Left ventricle myocardium superior (tissue), 1 donor: ENCODE data around the gene DAB1. TPM values are rescaled to one million over a fixed set of nuclear protein-coding genes. Genes with fewer than 3 reads are reported as not detected.

Source experiments
- ATAC-seq: fragments of 200-7000 bp; cut with Tn5 transposase; one replicate; pipeline ENCODE4 v1.9.1; 2020; ENCODE audit warnings: mild to moderate bottlenecking, moderate library complexity
- DNase-seq: peaks from one replicate; pipeline ENCODE4 v3.0.0-alpha.2; 2020
- intact Hi-C: fragments of 100-400 bp; cut with micrococcal nuclease; formaldehyde crosslinking; loops from one replicate; pipeline ENCODE4 v1.11.0; 2022
- total RNA-seq: library from RNA; stranded (reverse); fragmentation: NEBNext Ultra II Directional; extraction: Animal tissue kit (Norgen Biotek cat#: 25700); gene quantifications from one replicate; pipeline ENCODE4 v1.2.1, GENCODE V29; 2021
- donor health status: DM: no; HTN: yes; CAD: no; lungs with severe emphysema.

DAB1 gene
- total RNA-seq, 1 donor from 2014 or later = 2.6 TPM

DNA sequence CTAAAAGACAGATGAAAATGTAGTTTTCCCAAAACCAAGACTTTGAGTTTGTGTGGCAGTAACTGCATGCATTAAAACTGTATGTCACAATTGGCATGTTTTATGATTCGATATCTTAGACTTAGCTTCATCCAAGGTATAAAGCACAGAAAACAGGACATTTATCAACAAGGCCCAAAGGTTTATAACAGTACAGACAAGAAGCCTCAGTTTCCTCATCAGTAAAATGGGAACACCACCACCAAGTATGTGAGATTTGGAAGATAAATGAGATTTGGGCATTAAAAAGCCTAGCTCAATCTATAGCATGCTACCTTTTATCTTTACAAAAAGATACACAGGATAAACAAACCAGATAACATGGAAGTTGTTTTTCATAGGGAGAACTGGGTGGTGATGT is 128.5 kb downstream of the DAB1 start:
- DNase-seq = no peak

DNA sequence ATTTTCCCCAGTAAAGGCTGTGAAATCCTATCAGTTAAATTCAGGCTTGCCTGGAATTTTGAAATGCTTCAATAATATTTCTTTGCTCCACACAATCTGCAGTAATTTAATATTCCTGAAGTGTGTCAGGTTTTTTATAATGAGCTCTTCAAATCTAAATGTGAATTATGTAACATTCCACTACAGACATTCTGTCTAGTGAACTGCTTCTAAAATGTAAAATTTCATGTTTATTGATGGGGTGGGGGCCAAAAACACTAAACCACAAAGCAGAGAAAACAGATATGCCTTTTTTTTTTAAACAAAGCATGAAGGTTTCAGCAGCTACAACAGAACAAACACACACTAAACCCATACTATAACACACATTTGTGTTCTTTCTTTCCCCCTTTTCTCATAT is 129.7 kb downstream of the DAB1 start:
- intact Hi-C loops = no loop called here
- ATAC-seq (no peak), DNase-seq (no peak)

More for the DNA sequence above, 128.5 kb downstream of the DAB1 start:
- intact Hi-C loops = no loop called here
- ATAC-seq = no peak

DNA sequence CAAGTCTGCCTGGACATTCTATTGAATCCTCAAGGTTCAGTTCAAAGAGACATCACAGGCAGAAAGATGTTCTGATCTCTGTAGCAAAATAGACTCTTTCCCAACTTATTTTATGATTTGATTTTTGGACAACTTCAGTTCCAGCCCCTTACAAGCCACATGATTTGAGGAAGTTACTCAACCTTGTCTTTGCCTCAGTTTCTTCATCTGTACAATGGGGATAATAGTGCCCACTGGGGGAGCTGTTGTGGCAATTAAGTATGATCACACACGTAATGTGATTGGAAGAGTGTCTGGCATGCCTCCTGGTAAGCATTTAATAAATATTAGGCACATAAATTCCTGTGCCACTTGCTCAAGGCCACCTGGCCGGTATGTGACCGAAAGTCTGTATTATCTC is 130.6 kb downstream of the DAB1 start:
- DNase-seq = no peak
- no peak for ATAC-seq
- intact Hi-C loops = no loop called here

GRCh38 chr1:57289781-57290180 is 134.1 kb downstream of the DAB1 start:
- DNase-seq (no peak), ATAC-seq (no peak)
- intact Hi-C loops = no loop called here

- ATAC-seq (no peak), DNase-seq (no peak)
- intact Hi-C loops = no loop called here
These were observed 137.9 kb downstream of the DAB1 start for GRCh38 chr1:57285992-57286391.

DNA sequence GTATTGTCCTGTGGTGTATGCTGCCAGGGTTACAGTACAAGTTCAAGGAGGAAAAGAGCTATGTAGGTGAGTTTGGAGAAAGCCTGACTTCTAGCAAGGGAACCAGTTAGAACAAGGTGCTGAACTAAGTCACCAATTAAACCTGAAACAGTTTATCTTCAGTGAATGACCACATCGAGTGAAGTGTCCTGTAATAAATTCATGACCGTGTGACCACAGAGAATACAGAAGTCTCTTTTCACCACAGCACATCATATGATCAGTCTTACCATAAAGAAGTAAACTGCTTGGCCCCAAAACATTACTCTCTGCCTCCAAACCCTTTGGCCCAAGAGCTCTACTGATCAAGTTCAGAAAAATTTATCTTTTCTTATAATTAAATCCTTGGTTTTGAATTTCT is 141.4 kb downstream of the DAB1 start:
- DNase-seq = no peak
- ATAC-seq = no peak
- intact Hi-C loops = no loop called here

- no peak for ATAC-seq
- intact Hi-C loops = no loop called here
- DNase-seq = no peak
These were observed 142.5 kb downstream of the DAB1 start for GRCh38 chr1:57281324-57281723.

DNA sequence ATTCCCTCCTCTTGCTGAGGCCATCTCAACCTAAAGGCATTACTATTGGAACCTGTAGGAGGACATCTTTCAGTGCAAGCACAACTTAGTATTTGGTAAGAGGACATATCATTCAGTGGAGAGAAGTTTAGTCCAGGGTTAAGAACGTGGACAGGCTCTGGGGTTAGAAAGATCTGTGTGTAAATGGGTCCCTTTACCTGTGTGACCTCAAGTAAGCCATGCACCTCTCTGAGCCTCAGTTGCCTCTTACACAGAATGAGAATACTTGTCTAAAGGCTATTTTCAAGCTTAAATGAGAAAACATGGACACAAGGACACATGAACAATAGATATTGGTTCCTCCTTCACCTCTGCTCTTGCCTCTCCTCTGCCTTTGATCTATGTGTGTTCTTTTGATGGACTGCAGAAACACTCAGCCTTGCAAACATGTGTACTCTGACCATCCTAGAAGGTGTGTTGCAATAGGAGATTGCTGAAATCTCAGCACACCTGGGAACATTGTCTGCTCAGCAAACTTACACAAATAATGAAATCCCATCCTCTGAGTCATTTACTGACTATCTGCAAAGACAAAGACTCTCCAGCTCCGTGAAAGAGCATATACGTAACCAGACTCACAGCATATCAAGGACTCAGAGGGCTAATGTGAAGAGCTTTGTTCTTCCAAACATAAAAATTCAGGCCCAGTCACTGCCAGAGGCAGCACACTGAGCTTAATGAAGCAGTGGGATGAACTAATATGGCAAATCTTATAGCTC is 143.8 kb downstream of the DAB1 start:
- ATAC-seq = no peak
- intact Hi-C loops = no loop called here
- DNase-seq = no peak

DNA sequence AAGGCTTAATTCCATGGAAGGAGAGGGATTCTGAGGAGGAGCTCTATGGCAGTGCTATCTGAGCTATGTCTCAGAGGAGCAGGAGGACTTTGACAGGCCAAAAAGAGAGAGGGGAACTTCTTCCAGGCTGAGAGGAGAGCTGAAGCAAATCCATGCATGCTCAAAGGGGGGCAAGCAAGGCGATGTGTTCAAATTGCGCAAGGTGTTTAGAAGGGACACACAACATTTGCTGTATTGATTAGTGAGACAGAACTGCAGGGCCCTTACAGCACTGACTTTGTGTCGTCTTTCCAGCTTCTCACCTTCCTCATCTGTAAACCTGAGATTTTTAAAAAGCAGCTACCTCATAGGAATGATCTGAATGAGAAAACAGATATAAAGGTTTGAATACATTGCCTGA is 145.3 kb downstream of the DAB1 start:
- intact Hi-C loops = no loop called here
- no peak for ATAC-seq
- DNase-seq = no peak

DNA sequence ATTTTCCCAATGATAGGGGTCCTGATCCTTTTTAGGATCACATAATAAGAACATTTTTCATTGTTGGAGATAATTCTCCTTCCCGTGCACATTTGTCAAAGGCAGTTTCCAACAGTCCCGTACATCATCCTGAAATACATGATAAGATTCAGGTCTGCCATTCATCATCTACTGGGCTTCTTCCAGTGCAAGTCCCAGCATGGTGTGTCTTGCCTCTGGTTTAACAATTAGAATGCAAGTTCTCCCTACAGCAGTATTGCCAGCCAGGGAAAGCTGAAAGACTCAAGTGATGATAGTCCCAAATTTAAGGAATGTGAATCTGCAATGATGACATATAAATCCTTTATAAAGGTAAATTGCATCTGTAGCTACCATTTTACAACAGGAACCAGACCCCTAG is 146.2 kb downstream of the DAB1 start:
- no peak for ATAC-seq
- intact Hi-C loops = no loop called here
- DNase-seq = no peak

DNA sequence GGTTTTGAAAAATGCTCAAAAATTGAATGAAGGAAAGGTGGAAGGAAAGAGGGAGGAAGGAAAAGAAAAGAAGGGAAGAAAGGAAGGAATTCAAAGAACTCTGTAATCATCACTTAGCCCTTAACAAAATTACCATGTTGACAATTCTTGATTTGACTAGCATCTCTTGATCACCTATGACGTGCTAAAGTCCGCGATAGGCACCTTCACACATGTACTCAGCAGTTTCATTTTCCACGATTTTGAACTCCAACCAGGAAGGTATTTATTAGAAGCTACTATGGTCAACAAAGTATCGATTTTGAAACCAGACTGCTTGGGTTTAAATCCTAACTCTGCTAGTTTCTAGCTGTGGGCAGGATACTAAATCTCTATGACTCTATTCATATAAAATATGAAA is 146.9 kb downstream of the DAB1 start:
- ATAC-seq = no peak
- intact Hi-C loops = no loop called here

DNA sequence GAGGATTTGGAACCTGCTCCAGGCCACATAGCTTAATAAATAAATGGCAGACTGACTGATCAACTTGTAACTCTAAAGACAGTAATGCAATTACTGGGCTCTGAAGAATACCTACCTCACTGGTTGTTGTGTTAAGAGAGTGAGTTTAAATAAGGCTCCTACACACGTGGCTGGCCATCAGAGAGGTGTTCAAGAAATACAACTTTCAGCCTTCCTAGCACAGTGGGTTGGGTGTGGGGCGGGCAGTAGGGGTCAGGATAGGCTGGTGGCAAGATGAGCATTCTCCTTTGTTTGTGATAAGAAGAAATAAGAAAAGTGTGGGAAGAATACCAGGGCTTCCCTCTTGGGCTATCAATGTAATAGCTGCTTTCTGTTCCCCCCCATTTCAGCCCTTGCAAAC is 151.3 kb downstream of the DAB1 start:
- DNase-seq = no peak
- no peak for ATAC-seq
- intact Hi-C loops = no loop called here

More for the DNA sequence above, 146.9 kb downstream of the DAB1 start:
- no peak for DNase-seq

DNA sequence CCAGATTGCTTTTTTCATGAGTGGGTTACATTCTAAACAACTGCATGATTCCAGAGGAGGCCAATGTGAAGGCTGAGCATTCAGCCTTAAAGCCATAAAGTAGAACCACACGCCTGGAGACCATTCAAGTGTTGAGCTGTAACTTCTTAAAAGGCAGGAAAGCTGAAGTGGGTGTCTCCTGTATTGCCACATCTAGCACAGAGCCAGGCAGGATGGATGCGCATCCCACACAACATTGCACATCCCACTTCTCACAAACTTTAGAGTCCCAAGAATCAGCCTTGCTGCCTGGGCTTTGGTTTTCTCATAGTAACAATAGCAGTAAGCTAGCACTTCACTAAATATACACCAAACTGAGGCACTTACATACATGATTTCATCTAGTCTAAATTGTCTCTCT is 151.7 kb downstream of the DAB1 start:
- no peak for DNase-seq
- ATAC-seq = no peak
- intact Hi-C loops = no loop called here

DNA sequence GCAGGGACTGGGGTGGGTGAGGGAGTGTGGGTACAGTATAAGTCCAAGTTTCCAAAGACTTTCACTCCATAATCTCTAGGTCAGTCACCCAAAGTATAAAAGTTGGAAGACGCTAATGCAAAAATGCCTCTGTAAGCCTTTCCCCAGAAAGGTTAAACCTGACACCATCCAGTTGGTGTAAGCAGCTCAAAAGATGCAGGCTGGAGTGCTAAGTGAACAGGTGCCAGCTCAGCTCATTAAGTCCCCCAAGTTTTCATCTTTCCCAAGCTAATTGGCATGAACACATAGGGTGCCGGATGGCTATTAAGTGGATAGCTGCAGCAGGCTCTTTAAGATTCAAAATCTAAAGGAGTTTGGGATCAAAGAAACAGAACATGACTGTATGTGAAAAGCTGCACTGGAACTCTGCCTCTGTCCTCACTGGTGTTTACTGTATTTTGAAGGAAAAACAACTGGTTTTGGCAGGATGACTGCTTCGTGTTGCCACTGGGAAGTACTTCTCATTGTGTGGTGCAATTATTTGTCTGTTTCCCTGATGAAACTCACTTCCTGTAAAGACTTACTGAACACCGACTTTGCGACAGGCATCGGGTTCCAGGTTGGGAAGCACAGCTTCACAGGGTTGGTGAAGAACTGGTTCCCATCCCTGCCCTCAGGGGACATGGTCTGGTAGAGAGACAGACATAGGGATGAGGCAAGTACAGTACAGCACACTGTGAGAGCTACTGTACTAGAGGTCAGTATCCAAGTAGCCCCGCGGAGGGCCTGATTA is 152.7 kb downstream of the DAB1 start:
- ATAC-seq = no peak
- no peak for DNase-seq

DNA sequence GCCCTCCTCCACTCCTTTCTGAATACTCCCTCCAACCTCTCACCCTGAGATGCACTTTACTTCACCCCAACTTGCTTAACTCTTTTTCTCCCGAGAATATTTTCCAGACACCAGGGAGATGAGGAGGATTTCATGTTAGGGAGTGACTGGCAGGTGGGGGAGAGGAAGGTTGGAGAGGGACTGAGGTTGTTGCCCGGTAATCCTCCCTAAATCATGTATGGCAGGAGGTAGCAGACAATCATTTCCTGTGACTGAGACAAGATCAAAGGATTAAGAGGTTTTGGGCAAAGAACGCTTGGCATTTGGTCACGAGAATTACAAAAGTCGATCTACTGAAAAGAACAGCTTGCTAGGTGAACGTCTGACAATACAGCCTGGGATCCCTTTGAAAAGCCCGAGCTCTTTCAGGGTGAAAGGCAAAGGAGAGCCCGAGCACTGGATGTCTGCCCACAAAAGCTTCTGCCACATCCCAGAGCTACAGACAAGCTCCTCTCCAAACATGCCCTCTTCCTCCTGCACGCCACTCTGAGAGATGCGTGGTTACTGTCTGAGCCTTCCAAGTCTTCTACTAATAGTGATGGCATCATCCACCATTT is 154.1 kb downstream of the DAB1 start:
- intact Hi-C loops = no loop called here
- ATAC-seq (no peak), DNase-seq (no peak)

More for the DNA sequence above, 152.7 kb downstream of the DAB1 start:
- intact Hi-C loops = no loop called here

DNA sequence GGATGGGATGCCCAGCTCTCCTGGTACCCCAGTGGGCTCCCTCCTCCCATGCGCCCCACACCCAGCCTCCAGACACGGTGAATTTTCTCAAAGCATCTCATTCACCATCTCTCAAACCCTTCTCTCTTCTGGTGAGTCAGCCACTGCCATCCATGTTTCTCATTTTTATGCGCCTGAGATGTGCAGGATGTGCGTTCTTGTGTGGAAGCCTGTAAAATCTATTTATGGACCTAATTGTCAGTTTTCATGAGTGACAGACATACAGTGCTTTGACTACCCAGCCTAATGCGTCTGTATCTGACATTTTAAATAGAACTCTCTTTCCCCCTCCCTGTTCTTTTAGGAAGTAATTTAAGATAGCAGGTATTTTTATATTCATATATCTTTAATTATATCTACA is 158.8 kb downstream of the DAB1 start:
- DNase-seq (no peak), ATAC-seq (no peak)
- intact Hi-C loops = no loop called here

GRCh38 chr1:57262472-57262871 is 161.4 kb downstream of the DAB1 start:
- intact Hi-C loops = no loop called here
- ATAC-seq = no peak
- no peak for DNase-seq

GRCh38 chr1:57258557-57259325 is 165.1 kb downstream of the DAB1 start:
- ATAC-seq = no peak
- no peak for DNase-seq
- intact Hi-C loops = no loop called here

DNA sequence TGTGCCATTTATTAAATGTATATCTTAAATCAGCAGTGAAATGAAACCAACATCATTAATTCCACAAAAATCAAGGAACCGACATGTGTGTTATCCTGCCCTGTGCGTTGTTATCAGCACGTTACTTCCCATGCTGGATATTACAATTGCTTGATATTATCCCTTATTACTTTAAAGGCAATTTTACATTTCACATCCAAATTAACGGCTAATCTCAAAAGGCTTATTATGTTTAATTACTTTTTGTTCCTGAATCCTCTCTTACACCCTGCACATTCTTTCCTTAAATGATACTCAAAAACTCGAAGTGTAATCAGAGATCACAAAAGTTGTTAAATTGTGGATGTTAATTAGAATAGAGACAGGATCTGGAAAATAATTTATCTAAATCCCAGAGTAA is 167.9 kb downstream of the DAB1 start:
- ATAC-seq (no peak), DNase-seq (no peak)
- intact Hi-C loops = no loop called here

DNA sequence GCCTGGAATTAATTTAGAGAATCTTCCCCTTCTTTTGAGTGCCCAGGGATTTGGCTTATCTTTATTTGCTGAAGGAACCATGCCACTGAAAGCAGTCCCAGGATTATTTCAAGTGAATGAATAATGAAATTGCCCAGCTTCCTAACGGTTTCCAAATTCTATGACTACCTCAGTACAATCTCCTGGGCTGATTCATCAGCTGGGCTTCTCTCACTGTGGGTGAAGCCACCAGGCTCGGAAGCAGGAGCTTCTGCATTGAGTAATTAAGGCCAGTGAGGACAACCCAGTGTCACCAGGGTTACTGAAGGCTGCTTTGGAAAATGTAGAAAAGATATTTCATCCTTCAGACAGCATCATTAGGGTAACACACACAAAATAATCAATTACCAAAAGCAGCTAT is 169.8 kb downstream of the DAB1 start:
- ATAC-seq (no peak), DNase-seq (no peak)
- intact Hi-C loops = no loop called here
